A673 (cell line): ENCODE measurements around the gene TEX9. TPM values are rescaled to one million over a fixed set of nuclear protein-coding genes. Genes with fewer than 3 reads are reported as not detected.

Experiments used
- BruUV-seq: library from RNA; stranded (reverse); fragments of 400-500 nt; replicated peaks from 2 replicates; lab custom pipeline; 2021; lab: Mats Ljungman, UMichigan
- CTCF ChIA-PET: fragments of 300-600 bp; sonication (Branson Sonifier 250); formaldehyde crosslinking; loops from one replicate; lab custom pipeline; 2022; ENCODE audit warnings: antibody characterized with exemption; lab: Charles Lee
- POLR2A ChIA-PET: fragments of 300-600 bp; sonication (Branson Sonifier 250); formaldehyde crosslinking; loops from one replicate; lab custom pipeline; 2022; ENCODE audit warnings: antibody characterized with exemption; ENCODE audit not compliant: low non-redundant PET; lab: Charles Lee
- DNase-seq: peaks from one replicate; pipeline ENCODE4 v3.0.0-alpha.2; 2015; ENCODE audit warnings: low spot score
- H3K27ac ChIP-seq: fragments of 200-600 bp; sonication (generic); 2 replicates; pipeline ENCODE4 v1.5.1; 2016; ENCODE audit warnings: mixed run types, low read depth, mild to moderate bottlenecking, mixed read lengths, antibody characterized with exemption, low read length; ENCODE audit not compliant: poor library complexity, severe bottlenecking
- H3K27me3 ChIP-seq: fragments of 200-600 bp; sonication (generic); replicated peaks from 2 replicates; pipeline ENCODE4 v1.6.1; 2017; ENCODE audit warnings: mixed run types, low read depth, mild to moderate bottlenecking, mixed read lengths, antibody characterized with exemption, low read length; ENCODE audit not compliant: insufficient read depth, poor library complexity
- H3K36me3 ChIP-seq: fragments of 200-600 bp; sonication (generic); 2 replicates; pipeline ENCODE4 v1.6.1; 2016; ENCODE audit warnings: mixed run types, mild to moderate bottlenecking, mixed read lengths, antibody characterized with exemption, low read length; ENCODE audit not compliant: insufficient read depth, poor library complexity, severe bottlenecking
- H3K4me1 ChIP-seq: fragments of 200-600 bp; sonication (generic); 2 replicates; pipeline ENCODE4 v1.6.1; 2017; ENCODE audit warnings: mixed run types, mild to moderate bottlenecking, mixed read lengths, antibody characterized with exemption, low read length; ENCODE audit not compliant: insufficient read depth, poor library complexity, severe bottlenecking
- H3K4me3 ChIP-seq: fragments of 200-600 bp; sonication (generic); 2 replicates; pipeline ENCODE4 v1.5.1; 2016; ENCODE audit warnings: low read depth, mixed run types, mild to moderate bottlenecking, mixed read lengths, low read length; ENCODE audit not compliant: poor library complexity, severe bottlenecking
- H3K9me3 ChIP-seq: fragments of 200-600 bp; sonication (generic); 2 replicates; pipeline ENCODE4 v1.6.1; 2016; ENCODE audit warnings: mixed run types, low read depth, mild to moderate bottlenecking, mixed read lengths, antibody characterized with exemption, low read length; ENCODE audit not compliant: poor library complexity, severe bottlenecking
- EZH2 ChIP-seq: fragments of 200-600 bp; sonication (generic); IDR thresholded peaks from 2 replicates; pipeline ENCODE4 v1.6.1; 2017; ENCODE audit warnings: borderline replicate concordance, low read depth, mild to moderate bottlenecking, mixed read lengths, antibody characterized with exemption, low read length; ENCODE audit not compliant: poor library complexity, severe bottlenecking
- intact Hi-C: fragments of 100-400 bp; cut with micrococcal nuclease; formaldehyde crosslinking; loops from one replicate; pipeline ENCODE4 v1.10.0; 2022; ENCODE audit not compliant: unreplicated experiment
- total RNA-seq: library from RNA; stranded (reverse); gene quantifications from 2 replicates; pipeline ENCODE4 v1.2.3, GENCODE V29; 2021
- TF ChIP-seq, protein P1 (sequence below): fragments of 300-800, 200-600 bp; sonication (generic); conservative IDR thresholded peaks from 2 replicates; pipeline ENCODE4 v1.5.1; 2017; ENCODE audit warnings: low read depth, mild to moderate bottlenecking, antibody characterized with exemption, low read length, moderate library complexity, mixed read lengths

The TEX9 gene
- total RNA-seq, 1 experiment from 2014 or later: 18.0 TPM

DNA sequence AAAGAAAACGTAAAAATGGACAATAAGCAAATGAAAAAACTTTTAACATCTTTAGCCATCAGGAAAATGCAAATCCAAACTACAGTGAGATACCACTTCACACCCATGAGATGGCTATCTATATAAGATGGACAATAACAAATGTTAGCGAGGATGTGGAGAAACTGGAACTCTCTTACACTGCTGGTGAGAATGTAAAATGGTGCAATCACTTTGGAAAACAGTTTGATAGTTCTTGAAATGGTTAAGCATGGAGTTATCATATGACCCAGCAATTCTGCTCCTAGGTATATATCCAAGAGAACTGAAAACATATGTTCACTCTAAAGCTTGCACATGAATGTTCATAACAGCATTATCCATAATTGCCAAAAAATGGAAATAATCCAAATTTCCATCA lies 21.3 kb upstream of the TEX9 start:
- no peaks in the 10 kb centered on the region for H3K27me3 ChIP-seq
- no peaks in the 10 kb centered on the region for H3K36me3 ChIP-seq
- ChIA-PET CTCF (no interaction called here), POLR2A (no interaction called here)
- H3K4me3 ChIP-seq: no peak overlapping the region
- no peaks in the 10 kb centered on the region for H3K4me1 ChIP-seq
- BruUV-seq: no TSS peak
- no peak overlapping the region for H3K27ac ChIP-seq
- intact Hi-C loops: no loop called here
- DNase-seq: no peak
- no peak for TF ChIP-seq EZH2
- TF ChIP-seq, protein P1, sequence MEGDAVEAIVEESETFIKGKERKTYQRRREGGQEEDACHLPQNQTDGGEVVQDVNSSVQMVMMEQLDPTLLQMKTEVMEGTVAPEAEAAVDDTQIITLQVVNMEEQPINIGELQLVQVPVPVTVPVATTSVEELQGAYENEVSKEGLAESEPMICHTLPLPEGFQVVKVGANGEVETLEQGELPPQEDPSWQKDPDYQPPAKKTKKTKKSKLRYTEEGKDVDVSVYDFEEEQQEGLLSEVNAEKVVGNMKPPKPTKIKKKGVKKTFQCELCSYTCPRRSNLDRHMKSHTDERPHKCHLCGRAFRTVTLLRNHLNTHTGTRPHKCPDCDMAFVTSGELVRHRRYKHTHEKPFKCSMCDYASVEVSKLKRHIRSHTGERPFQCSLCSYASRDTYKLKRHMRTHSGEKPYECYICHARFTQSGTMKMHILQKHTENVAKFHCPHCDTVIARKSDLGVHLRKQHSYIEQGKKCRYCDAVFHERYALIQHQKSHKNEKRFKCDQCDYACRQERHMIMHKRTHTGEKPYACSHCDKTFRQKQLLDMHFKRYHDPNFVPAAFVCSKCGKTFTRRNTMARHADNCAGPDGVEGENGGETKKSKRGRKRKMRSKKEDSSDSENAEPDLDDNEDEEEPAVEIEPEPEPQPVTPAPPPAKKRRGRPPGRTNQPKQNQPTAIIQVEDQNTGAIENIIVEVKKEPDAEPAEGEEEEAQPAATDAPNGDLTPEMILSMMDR: no peak
- no peaks in the 10 kb centered on the region for H3K9me3 ChIP-seq

DNA sequence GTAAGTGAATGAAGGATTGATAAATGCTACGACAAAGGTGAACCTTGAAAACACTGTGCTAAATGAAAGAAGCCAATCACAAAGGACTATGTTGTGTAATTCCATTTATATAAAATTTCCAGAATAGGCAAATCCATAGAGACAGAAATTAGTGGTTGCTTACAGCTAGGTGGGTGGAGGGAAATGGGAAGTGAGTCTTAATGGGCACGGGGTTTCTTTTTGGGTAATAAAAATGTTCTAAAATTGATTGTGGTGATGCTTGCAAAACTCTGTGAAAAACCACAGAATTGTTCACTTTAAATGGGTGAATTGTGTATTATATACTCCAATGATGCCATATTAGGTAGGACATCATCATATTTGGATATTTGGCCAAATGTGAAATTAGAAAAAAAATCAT lies 20.9 kb upstream of the TEX9 start:
- H3K4me3 ChIP-seq: no peak overlapping the region
- POLR2A ChIA-PET: no interaction called here
- CTCF ChIA-PET: no interaction called here
- H3K36me3 ChIP-seq: no peaks in the 10 kb centered on the region
- no peak overlapping the region for H3K27ac ChIP-seq
- H3K4me1 ChIP-seq: no peaks in the 10 kb centered on the region
- no peak for DNase-seq
- TF ChIP-seq EZH2: no peak
- TF ChIP-seq, protein P1: no peak
- intact Hi-C loops: no loop called here
- no peaks in the 10 kb centered on the region for H3K9me3 ChIP-seq
- BruUV-seq: no TSS peak
- no peaks in the 10 kb centered on the region for H3K27me3 ChIP-seq

DNA sequence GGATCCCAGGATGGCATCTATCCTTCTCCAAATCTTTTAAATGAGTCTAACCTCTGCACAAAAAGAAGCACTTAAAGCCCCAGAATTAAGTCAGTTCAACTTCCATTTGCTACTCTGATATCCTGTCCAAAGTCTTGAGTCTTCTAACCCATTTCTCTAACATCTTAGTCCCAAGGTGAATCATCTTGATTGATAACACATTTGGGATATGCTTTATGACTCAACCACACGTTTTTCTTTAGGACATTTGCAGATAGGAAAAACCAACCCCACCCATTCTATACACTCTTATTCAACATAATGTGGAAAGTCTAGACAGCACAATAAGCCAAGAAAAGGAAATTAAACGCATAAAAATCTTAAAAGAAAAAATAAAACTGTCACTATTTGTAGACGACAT lies 18.8 kb upstream of the TEX9 start:
- Histone ChIP-seq H3K36me3 (no peaks in the 10 kb centered on the region), H3K27ac (no peak overlapping the region), H3K9me3 (no peaks in the 10 kb centered on the region), H3K4me3 (no peak overlapping the region), H3K27me3 (no peaks in the 10 kb centered on the region), H3K4me1 (no peaks in the 10 kb centered on the region)
- BruUV-seq: no TSS peak
- intact Hi-C loops: no loop called here
- ChIA-PET POLR2A (no interaction called here), CTCF (no interaction called here)
- TF ChIP-seq EZH2: no peak
- TF ChIP-seq, protein P1: no peak
- no peak for DNase-seq
